ENCODE data around the gene NKX1-1.

GRCh38 chr4:1360423-1361283 lies 45.6 kb downstream of the NKX1-1 start:
- TF ChIP-seq CTCF (IDR thresholded peaks at IDR 0.05) (no peak), SP1 (CRISPR knock-in tag; conservative IDR thresholded peaks at IDR 0.05) (no peak), TP53 (CRISPR knock-in tag; IDR thresholded peaks at IDR 0.05) (no peak), ETV6 (CRISPR knock-in tag; IDR thresholded peaks at IDR 0.05) (no peak), AR (CRISPR knock-in tag; IDR thresholded peaks at IDR 0.05) (no peak), ZNF263 (CRISPR knock-in tag; IDR thresholded peaks at IDR 0.05; ENCODE audit: low read depth) (no peak), ZNF512 (CRISPR knock-in tag; IDR thresholded peaks at IDR 0.05; ENCODE audit: borderline replicate concordance) (no peak), HMGXB4 (CRISPR knock-in tag; IDR thresholded peaks at IDR 0.05) (no peak), SMAD4 (CRISPR knock-in tag; IDR thresholded peaks at IDR 0.05) (no peak)
